Fibroblast of lung (primary cell): ENCODE data around the gene GDI1. TPM values are rescaled to one million over a fixed set of nuclear protein-coding genes. Genes with fewer than 3 reads are reported as not detected.

Experiments used
- DNase-seq, 2 donors: peaks; one replicate each; pipeline versions ENCODE4 v3.0.0 to v3.0.0-alpha.2; 2010; ENCODE audit warnings: low read depth in 2 of 2
- H2AFZ ChIP-seq: 2 replicates; pipeline ENCODE4 v1.5.1; 2012; ENCODE audit warnings: low read length, control low read depth, inconsistent platforms
- H3K27ac ChIP-seq: 2 replicates; pipeline ENCODE4 v1.5.1; 2011; ENCODE audit warnings: low read length, control low read depth; ENCODE audit not compliant: insufficient read depth
- H3K27me3 ChIP-seq: 2 replicates; pipeline ENCODE4 v1.5.1; 2011; ENCODE audit warnings: mild to moderate bottlenecking, low read length; ENCODE audit not compliant: control insufficient read depth, insufficient read depth
- H3K36me3 ChIP-seq: 2 replicates; pipeline ENCODE4 v1.5.1; 2011; ENCODE audit warnings: low read length; ENCODE audit not compliant: control insufficient read depth, insufficient read depth
- H3K4me1 ChIP-seq: 2 replicates; pipeline ENCODE4 v1.5.1; 2011; ENCODE audit warnings: low read length; ENCODE audit not compliant: control insufficient read depth, insufficient read depth; ENCODE audit errors: extremely low read depth
- H3K4me2 ChIP-seq: 2 replicates; pipeline ENCODE4 v1.5.1; 2011; ENCODE audit warnings: low read length, control low read depth; ENCODE audit not compliant: insufficient read depth; ENCODE audit errors: extremely low read depth
- H3K4me3 ChIP-seq, 4 experiments: fragments of 200-600 bp in 1 of 4; sonication (generic) in 1 of 4; replicated peaks in 1 of 4; 2 replicates each; pipeline ENCODE4 v1.5.1; 2011 to 2016; ENCODE audit warnings: low read length in 4 of 4, low read depth in 3 of 4, mild to moderate bottlenecking in 3 of 4, control low read depth in 2 of 4, inconsistent platforms in 1 of 4, mixed read lengths in 1 of 4; ENCODE audit not compliant: insufficient read depth in 1 of 4; ENCODE audit errors: control extremely low read depth in 1 of 4
- H3K79me2 ChIP-seq: 2 replicates; pipeline ENCODE4 v1.5.1; 2012; ENCODE audit warnings: mild to moderate bottlenecking, low read length, inconsistent platforms; ENCODE audit not compliant: control insufficient read depth, insufficient read depth
- H3K9ac ChIP-seq: 2 replicates; pipeline ENCODE4 v1.5.1; 2011; ENCODE audit warnings: mild to moderate bottlenecking, low read length, control low read depth; ENCODE audit not compliant: insufficient read depth
- H3K9me3 ChIP-seq: 2 replicates; pipeline ENCODE4 v1.5.1; 2012; ENCODE audit warnings: low read depth, low read length; ENCODE audit not compliant: control insufficient read depth, insufficient read depth
- H4K20me1 ChIP-seq: 2 replicates; pipeline ENCODE4 v1.5.1; 2011; ENCODE audit warnings: low read length; ENCODE audit not compliant: control insufficient read depth, insufficient read depth; ENCODE audit errors: extremely low read depth
- EZH2 ChIP-seq: IDR thresholded peaks from 2 replicates; pipeline ENCODE4 v1.5.1; 2012; ENCODE audit warnings: low read length, control low read depth, mild to moderate bottlenecking; ENCODE audit errors: missing control alignments
- polyA plus RNA-seq, 2 donors: library from polyadenylated mRNA; depleted of rRNA in 1 of 2; stranded (reverse) in 1 of 2; unstranded in 1 of 2; fragments of >200 nt; gene quantifications; 2 replicates each; pipeline ENCODE4 v1.2.1, GENCODE V29; 2011 to 2012; ENCODE audit warnings: missing spikeins in 1 of 2
- total RNA-seq: library from RNA; depleted of rRNA; stranded (reverse); fragments of >200 nt; gene quantifications from 2 replicates; pipeline ENCODE4 v1.2.1, GENCODE V29; 2014
- TF ChIP-seq, protein P1 (sequence below), 2 donors: IDR thresholded peaks in 1 of 2; conservative IDR thresholded peaks in 1 of 2; 1 replicate in 1 of 2; 2 replicates in 1 of 2; pipeline ENCODE4 v1.5.1; 2011 to 2012; ENCODE audit warnings: low read length in 2 of 2, control low read depth in 1 of 2, inconsistent platforms in 1 of 2, low read depth in 1 of 2, mild to moderate bottlenecking in 1 of 2

The GDI1 gene
- total and polyA plus RNA-seq, 2 donors (not counting 1 experiment from before 2014, with no cell fraction given): 86.5 to 134 TPM

- Histone ChIP-seq H3K79me2 (no peaks in the 10 kb centered on the region), H4K20me1 (no peaks in the 10 kb centered on the region), H3K9ac (no peak overlapping the region), H3K36me3 (peaks cover 2% of the 10 kb centered on the region), H3K4me1 (no peaks in the 10 kb centered on the region), H3K27me3 (no peaks in the 10 kb centered on the region), H3K4me2 (no peak overlapping the region), H3K27ac (no peak overlapping the region), H3K9me3 (no peaks in the 10 kb centered on the region), H3K4me3 (no peak overlapping the region), H2AFZ (no peak overlapping the region)
- no peak for DNase-seq
- no peak for TF ChIP-seq EZH2
- TF ChIP-seq, protein P1, sequence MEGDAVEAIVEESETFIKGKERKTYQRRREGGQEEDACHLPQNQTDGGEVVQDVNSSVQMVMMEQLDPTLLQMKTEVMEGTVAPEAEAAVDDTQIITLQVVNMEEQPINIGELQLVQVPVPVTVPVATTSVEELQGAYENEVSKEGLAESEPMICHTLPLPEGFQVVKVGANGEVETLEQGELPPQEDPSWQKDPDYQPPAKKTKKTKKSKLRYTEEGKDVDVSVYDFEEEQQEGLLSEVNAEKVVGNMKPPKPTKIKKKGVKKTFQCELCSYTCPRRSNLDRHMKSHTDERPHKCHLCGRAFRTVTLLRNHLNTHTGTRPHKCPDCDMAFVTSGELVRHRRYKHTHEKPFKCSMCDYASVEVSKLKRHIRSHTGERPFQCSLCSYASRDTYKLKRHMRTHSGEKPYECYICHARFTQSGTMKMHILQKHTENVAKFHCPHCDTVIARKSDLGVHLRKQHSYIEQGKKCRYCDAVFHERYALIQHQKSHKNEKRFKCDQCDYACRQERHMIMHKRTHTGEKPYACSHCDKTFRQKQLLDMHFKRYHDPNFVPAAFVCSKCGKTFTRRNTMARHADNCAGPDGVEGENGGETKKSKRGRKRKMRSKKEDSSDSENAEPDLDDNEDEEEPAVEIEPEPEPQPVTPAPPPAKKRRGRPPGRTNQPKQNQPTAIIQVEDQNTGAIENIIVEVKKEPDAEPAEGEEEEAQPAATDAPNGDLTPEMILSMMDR (conservative IDR thresholded peaks at IDR 0.05 in 1 of 2, IDR thresholded peaks at IDR 0.05 in 1 of 2; ENCODE audit: low read depth in 1 of 2, low read length in 2 of 2): no peak
These were observed 17.8 kb upstream of the GDI1 start for GRCh38 chrX:154419189-154419588.

DNA sequence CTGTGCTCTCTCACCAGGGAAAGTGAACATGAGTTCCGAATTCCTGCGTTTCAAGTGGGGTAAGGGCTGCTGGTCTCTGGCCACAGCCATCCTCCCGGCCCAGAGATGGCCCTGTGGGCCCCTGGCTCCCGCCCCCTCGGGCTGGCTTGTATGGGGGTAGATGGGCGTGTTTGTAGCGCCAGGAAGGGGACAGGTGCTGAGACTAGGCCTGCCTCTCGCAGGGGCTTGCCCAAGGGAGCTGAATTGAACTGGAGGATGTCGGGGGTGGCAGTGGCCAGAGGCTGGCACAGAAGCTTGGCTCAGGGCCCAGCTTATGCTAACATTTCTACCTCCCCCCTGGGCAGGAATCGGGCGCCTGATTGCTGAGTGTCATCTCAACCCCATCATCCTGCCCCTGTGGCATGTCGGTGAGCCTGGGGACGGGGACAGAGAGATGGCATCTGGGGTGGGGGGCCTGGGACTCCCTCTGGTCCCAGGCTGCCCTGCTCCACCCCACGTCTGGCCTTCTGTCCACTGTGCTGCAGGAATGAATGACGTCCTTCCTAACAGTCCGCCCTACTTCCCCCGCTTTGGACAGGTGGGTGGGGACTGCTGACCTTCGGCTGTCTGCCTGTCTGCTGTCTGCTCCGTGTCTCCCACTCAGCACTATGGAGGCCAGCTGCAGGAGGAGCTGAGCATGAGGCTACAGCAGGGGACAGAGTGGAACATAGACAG, 17.1 kb upstream of the GDI1 start:
- H3K4me2 ChIP-seq: no peak overlapping the region
- no peaks in the 10 kb centered on the region for H3K27me3 ChIP-seq
- no peaks in the 10 kb centered on the region for H4K20me1 ChIP-seq
- TF ChIP-seq, protein P1 (conservative IDR thresholded peaks at IDR 0.05 in 1 of 2, IDR thresholded peaks at IDR 0.05 in 1 of 2; ENCODE audit: low read depth in 1 of 2, low read length in 2 of 2): no peak
- TF ChIP-seq EZH2: no peak
- H3K4me1 ChIP-seq: no peaks in the 10 kb centered on the region
- H3K4me3 ChIP-seq: no peak overlapping the region
- no peak overlapping the region for H2AFZ ChIP-seq
- no peak for DNase-seq
- H3K36me3 ChIP-seq: peaks cover 2% of the 10 kb centered on the region
- H3K27ac ChIP-seq: no peak overlapping the region
- H3K9me3 ChIP-seq: no peaks in the 10 kb centered on the region
- no peak overlapping the region for H3K9ac ChIP-seq
- H3K79me2 ChIP-seq: no peaks in the 10 kb centered on the region

DNA sequence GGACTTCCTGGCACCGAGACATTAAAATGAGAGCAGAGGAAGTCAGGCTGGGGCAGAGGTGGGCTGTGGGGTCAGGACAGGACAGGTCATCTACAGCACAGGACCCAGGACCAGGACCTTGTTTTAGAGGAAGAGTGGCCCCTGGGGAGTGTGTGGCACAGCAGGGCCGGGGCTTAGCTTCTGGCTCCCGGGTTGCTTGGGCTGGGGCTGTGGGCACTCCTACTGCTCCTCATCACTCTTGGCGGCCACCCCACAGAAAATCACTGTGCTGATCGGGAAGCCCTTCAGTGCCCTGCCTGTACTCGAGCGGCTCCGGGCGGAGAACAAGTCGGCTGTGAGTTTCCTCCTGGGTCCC, 16.6 kb upstream of the GDI1 start:
- no peak for TF ChIP-seq EZH2
- TF ChIP-seq, protein P1 (conservative IDR thresholded peaks at IDR 0.05 in 1 of 2, IDR thresholded peaks at IDR 0.05 in 1 of 2; ENCODE audit: low read depth in 1 of 2, low read length in 2 of 2): no peak
- no peak overlapping the region for H3K27ac ChIP-seq
- no peak for DNase-seq
- H3K4me3 ChIP-seq: no peak overlapping the region
- H4K20me1 ChIP-seq: no peaks in the 10 kb centered on the region
- H3K9ac ChIP-seq: no peak overlapping the region
- H2AFZ ChIP-seq: no peak overlapping the region
- H3K79me2 ChIP-seq: no peaks in the 10 kb centered on the region
- no peak overlapping the region for H3K4me2 ChIP-seq
- no peaks in the 10 kb centered on the region for H3K27me3 ChIP-seq
- no peaks in the 10 kb centered on the region for H3K4me1 ChIP-seq
- H3K36me3 ChIP-seq: peaks cover 2% of the 10 kb centered on the region
- H3K9me3 ChIP-seq: no peaks in the 10 kb centered on the region
